ENCODE results near the gene DHX30. TPM values are rescaled to one million over a fixed set of nuclear protein-coding genes. Genes with fewer than 3 reads are reported as not detected.

Gene DHX30
- total RNA-seq, 1 donor from 2014 or later, result 99.5 TPM

GRCh38 chr3:47857151-47857550 lies 54.2 kb downstream of the DHX30 start:
- Mint-ChIP-seq H3K36me3 (peaks cover 7% of the 10 kb centered on the region), H3K27ac (no peak overlapping the region), H3K4me1 (ENCODE audit: unreplicated experiment) (no peaks in the 10 kb centered on the region), H3K4me3 (no peak overlapping the region), H3K27me3 (no peaks in the 10 kb centered on the region), H3K9me3 (no peaks in the 10 kb centered on the region)
- TF ChIP-seq, protein P1, sequence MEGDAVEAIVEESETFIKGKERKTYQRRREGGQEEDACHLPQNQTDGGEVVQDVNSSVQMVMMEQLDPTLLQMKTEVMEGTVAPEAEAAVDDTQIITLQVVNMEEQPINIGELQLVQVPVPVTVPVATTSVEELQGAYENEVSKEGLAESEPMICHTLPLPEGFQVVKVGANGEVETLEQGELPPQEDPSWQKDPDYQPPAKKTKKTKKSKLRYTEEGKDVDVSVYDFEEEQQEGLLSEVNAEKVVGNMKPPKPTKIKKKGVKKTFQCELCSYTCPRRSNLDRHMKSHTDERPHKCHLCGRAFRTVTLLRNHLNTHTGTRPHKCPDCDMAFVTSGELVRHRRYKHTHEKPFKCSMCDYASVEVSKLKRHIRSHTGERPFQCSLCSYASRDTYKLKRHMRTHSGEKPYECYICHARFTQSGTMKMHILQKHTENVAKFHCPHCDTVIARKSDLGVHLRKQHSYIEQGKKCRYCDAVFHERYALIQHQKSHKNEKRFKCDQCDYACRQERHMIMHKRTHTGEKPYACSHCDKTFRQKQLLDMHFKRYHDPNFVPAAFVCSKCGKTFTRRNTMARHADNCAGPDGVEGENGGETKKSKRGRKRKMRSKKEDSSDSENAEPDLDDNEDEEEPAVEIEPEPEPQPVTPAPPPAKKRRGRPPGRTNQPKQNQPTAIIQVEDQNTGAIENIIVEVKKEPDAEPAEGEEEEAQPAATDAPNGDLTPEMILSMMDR (conservative IDR thresholded peaks at IDR 0.05), result no peak
- DNase-seq (ENCODE audit: extremely low spot score, unreplicated experiment), result no peak

DNA sequence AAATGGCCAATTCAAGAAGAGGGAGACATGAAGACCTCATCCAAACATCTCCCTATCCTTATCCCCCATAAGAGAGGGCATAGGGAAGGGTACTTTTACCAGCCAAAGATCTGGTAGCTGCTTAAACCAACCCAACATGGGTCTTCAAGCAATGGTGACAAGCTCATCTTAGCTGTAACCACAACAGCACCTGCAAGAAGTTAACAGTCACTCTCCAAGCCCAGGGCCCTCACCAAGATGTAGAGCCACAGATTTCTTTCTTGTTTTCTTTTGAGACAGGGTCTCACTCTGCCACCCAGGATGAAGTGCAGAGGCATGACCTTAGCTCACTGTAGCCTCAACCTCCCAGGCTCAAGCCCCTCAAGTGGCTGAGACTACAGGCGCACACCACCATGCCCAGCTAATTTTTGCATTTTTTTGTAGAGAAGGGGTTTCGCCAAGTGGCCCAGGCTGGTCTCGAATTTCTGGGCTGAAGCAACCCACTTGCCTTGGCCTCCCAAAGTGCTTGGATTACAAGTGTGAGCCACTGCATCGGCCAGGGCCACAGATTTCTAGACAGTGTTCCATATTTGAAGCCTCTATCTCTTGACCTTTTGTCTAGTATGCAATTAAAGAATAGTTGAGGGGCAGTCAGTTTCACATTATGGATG lies 57.1 kb downstream of the DHX30 start:
- Mint-ChIP-seq H3K9me3 (no peaks in the 10 kb centered on the region), H3K4me3 (no peak overlapping the region), H3K27me3 (no peaks in the 10 kb centered on the region), H3K27ac (no peak overlapping the region), H3K36me3 (peaks cover 9% of the 10 kb centered on the region), H3K4me1 (ENCODE audit: unreplicated experiment) (no peaks in the 10 kb centered on the region)
- TF ChIP-seq, protein P1 (conservative IDR thresholded peaks at IDR 0.05), result no peak
- no peak for DNase-seq (ENCODE audit: extremely low spot score, unreplicated experiment)

GRCh38 chr3:47863391-47864128 lies 60.6 kb downstream of the DHX30 start:
- peaks cover 16% of the 10 kb centered on the region for H3K36me3 Mint-ChIP-seq
- H3K4me1 Mint-ChIP-seq (ENCODE audit: unreplicated experiment), result no peaks in the 10 kb centered on the region
- H3K27me3 Mint-ChIP-seq, result no peaks in the 10 kb centered on the region
- TF ChIP-seq, protein P1 (conservative IDR thresholded peaks at IDR 0.05), result no peak
- DNase-seq (ENCODE audit: extremely low spot score, unreplicated experiment), result no peak
- no peak overlapping the region for H3K4me3 Mint-ChIP-seq
- H3K9me3 Mint-ChIP-seq, result no peaks in the 10 kb centered on the region
- H3K27ac Mint-ChIP-seq, result no peak overlapping the region

DNA sequence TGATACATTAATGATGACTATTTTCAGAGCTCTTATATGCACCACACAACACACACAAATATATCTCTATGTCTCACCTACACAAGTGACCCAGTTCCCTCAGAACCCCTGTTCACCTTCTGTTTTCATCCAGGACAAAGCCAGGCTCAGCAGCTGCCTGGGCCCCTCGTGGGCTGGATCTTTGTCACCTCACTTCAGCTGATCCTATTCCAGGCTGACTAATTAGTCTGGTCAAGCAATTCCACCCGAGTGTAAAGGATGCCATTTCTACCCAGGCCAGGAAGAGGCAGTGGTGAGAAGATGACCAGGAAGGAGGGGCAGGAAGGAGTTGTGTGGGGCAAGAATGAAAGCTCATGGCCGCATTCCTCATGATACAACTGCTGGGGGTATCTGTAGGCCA lies 62.3 kb downstream of the DHX30 start:
- Mint-ChIP-seq H3K4me3 (no peak overlapping the region), H3K27ac (peak overlapping the region; percentile 15), H3K27me3 (no peaks in the 10 kb centered on the region), H3K9me3 (no peaks in the 10 kb centered on the region), H3K36me3 (peaks cover 32% of the 10 kb centered on the region), H3K4me1 (ENCODE audit: unreplicated experiment) (no peaks in the 10 kb centered on the region)
- DNase-seq (ENCODE audit: extremely low spot score, unreplicated experiment), result no peak
- TF ChIP-seq, protein P1 (conservative IDR thresholded peaks at IDR 0.05), result no peak

DNA sequence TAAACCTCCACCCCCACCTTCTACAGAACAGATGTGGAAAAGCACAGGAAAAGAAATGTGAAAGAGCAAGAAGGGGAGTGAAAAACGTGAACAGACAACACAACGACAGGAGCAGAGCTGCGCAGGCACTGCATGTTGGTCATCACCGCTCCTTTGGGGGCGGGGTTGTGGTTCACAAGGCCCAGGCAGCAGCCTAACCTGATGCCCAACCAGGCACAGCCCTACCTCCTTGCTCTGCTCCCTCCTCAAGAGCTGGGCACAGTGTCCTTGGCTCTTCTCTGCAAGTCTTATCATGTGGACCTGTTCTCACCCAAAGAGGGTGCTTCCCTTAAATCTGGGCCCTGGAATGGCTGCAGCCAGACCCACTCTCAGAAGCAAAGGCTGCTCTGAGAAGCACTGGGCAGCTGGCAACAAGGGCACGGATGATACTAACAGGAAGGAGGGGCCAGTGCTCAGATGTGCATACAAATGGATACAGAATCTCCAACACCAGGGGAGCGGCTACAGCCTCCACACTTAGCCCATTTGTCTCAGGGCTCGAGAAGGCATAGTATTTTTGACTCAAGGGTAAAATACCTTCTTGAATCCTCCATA lies 64.6 kb downstream of the DHX30 start:
- Mint-ChIP-seq H3K4me3 (no peak overlapping the region), H3K27ac (no peak overlapping the region), H3K27me3 (no peaks in the 10 kb centered on the region), H3K4me1 (ENCODE audit: unreplicated experiment) (no peaks in the 10 kb centered on the region), H3K36me3 (peaks cover 39% of the 10 kb centered on the region), H3K9me3 (no peaks in the 10 kb centered on the region)
- TF ChIP-seq, protein P1 (conservative IDR thresholded peaks at IDR 0.05), result no peak
- no peak for DNase-seq (ENCODE audit: extremely low spot score, unreplicated experiment)
